Measurements from ENCODE around the gene ABI3. TPM values are rescaled to one million over a fixed set of nuclear protein-coding genes. Genes with fewer than 3 reads are reported as not detected.

Gene ABI3
- total and polyA plus RNA-seq, 9 of the 15 experiments (the other 6 are each of a cell fraction or from before 2014, with no cell fraction given): not detected

DNA sequence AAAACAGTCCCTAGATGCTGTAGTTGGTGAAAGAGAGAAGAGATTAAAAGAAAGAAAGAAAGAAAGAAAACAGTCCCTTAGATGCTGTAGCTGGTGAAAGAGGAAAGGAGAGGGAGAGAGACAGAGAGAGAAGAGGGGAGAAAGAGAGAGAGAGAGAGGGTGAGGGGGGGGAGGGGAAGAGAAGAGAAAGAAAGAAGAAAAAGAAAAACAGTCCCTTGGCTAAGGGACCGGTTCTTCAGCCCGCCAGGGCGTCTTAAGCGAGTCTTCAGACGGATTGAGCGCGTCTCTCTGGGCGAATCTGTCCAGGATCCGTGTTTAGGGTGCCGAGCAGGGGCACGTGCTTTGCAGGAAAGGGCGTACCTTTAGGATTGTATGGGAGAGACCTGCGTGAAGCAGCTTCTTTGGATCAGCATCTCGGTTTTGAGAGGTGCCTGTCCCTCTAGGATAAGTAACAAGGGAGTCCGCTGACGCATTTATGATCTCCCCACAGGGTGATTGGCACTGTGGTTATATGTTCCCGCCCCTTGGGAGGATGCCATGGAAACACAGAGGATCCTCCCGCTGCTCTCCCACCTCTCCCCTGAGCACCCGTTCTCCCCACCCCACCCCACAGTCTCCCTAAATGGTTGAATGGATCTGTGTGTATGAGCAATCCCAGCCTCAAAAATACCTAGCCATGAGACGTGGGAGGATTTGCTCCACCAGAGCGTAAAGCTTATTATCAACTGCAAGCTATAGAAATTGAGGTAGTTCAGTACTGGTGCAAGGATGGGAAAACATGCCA lies 16.8 kb upstream of the ABI3 start (continued):
- TF ChIP-seq, protein P1, sequence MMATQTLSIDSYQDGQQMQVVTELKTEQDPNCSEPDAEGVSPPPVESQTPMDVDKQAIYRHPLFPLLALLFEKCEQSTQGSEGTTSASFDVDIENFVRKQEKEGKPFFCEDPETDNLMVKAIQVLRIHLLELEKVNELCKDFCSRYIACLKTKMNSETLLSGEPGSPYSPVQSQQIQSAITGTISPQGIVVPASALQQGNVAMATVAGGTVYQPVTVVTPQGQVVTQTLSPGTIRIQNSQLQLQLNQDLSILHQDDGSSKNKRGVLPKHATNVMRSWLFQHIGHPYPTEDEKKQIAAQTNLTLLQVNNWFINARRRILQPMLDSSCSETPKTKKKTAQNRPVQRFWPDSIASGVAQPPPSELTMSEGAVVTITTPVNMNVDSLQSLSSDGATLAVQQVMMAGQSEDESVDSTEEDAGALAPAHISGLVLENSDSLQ (IDR thresholded peaks at IDR 0.05): peak; percentile 96
- TF ChIP-seq HMGN3 (IDR thresholded peaks at IDR 0.05; ENCODE audit: borderline replicate concordance, extremely low read depth, insufficient read length, low read depth, low read length) (no peak), POLR3G (IDR thresholded peaks at IDR 0.05; ENCODE audit: extremely low read depth, insufficient read length, insufficient replicate concordance) (no peak), RAD51 (IDR thresholded peaks at IDR 0.05; ENCODE audit: borderline replicate concordance, low read depth) (no peak; the same call in 1 of the 2 replicates), SIN3B (IDR thresholded peaks at IDR 0.05; ENCODE audit: low read depth) (no peak), PTTG1 (tag; IDR thresholded peaks at IDR 0.05; ENCODE audit: low read depth) (no peak), ZNF717 (CRISPR knock-in tag; IDR thresholded peaks at IDR 0.05) (no peak), FOXA1 (IDR thresholded peaks at IDR 0.05; ENCODE audit: borderline replicate concordance) (no peak), ZBTB1 (CRISPR knock-in tag; IDR thresholded peaks at IDR 0.05; ENCODE audit: borderline replicate concordance, low read depth) (no peak), KLF13 (tag; IDR thresholded peaks at IDR 0.05; ENCODE audit: borderline replicate concordance, low read depth) (no peak), LARP7 (IDR thresholded peaks at IDR 0.05) (peak; percentile 92), RFX5 (IDR thresholded peaks at IDR 0.05; ENCODE audit: low read depth, low read length) (no peak), ZBTB5 (IDR thresholded peaks at IDR 0.05) (peak; percentile 71; the same call in 1 of the 2 replicates), NONO (IDR thresholded peaks at IDR 0.05; ENCODE audit: low read depth in 2 of 2, low read length in 1 of 2) (no peak), ASH1L (IDR thresholded peaks at IDR 0.05; ENCODE audit: borderline replicate concordance, low read depth, partially characterized antibody) (peak; percentile 34), FOXA3 (CRISPR knock-in tag; conservative IDR thresholded peaks at IDR 0.05 in 1 of 2, IDR thresholded peaks at IDR 0.05 in 1 of 2) (no peak), KAT8 (IDR thresholded peaks at IDR 0.05; ENCODE audit: low read depth) (no peak), NUFIP1 (IDR thresholded peaks at IDR 0.05; ENCODE audit: partially characterized antibody) (no peak), MEIS2 (IDR thresholded peaks at IDR 0.05; ENCODE audit: partially characterized antibody) (peak; percentile 95), NCOA2 (IDR thresholded peaks at IDR 0.05; ENCODE audit: partially characterized antibody in 2 of 2) (peak in 1 of 2 experiments; percentile 87)
- TF ChIP-seq, protein P2, sequence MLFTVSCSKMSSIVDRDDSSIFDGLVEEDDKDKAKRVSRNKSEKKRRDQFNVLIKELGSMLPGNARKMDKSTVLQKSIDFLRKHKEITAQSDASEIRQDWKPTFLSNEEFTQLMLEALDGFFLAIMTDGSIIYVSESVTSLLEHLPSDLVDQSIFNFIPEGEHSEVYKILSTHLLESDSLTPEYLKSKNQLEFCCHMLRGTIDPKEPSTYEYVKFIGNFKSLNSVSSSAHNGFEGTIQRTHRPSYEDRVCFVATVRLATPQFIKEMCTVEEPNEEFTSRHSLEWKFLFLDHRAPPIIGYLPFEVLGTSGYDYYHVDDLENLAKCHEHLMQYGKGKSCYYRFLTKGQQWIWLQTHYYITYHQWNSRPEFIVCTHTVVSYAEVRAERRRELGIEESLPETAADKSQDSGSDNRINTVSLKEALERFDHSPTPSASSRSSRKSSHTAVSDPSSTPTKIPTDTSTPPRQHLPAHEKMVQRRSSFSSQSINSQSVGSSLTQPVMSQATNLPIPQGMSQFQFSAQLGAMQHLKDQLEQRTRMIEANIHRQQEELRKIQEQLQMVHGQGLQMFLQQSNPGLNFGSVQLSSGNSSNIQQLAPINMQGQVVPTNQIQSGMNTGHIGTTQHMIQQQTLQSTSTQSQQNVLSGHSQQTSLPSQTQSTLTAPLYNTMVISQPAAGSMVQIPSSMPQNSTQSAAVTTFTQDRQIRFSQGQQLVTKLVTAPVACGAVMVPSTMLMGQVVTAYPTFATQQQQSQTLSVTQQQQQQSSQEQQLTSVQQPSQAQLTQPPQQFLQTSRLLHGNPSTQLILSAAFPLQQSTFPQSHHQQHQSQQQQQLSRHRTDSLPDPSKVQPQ (CRISPR knock-in tag; IDR thresholded peaks at IDR 0.05; ENCODE audit: borderline replicate concordance): no peak

Data from K562 (cell line).